ENCODE measurements around the gene PTP4A2. TPM values are rescaled to one million over a fixed set of nuclear protein-coding genes. Genes with fewer than 3 reads are reported as not detected.

Gene PTP4A2
- total and polyA plus RNA-seq, 2 of the 13 experiments (the other 11 are each of a cell fraction or from before 2014, with no cell fraction given) = 173 to 225 TPM

DNA sequence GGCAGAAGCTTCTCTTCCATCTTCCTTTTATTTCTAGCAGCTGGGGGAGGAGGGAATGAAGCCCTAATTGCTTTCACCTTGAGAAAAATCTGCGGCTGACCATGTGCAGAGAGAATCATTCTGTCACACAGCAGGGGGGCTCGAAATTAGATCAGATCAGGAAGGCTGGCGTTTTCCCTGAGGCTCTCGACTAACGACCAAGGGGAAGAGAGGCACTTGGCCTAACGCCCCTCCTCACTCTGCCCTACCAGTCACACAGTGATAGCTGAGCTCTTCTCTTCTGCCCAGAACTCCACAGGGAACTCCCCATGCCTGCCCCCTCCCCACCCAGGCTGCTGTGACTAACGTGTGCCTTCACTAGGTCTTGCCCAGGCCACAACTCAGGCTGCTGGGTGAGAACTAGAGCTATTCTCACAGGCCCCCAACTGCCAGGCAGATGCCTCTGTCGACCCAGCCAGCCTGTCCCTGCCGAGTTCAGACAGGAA is 49.0 kb upstream of the PTP4A2 start (continued):
- TF ChIP-seq, protein P1, sequence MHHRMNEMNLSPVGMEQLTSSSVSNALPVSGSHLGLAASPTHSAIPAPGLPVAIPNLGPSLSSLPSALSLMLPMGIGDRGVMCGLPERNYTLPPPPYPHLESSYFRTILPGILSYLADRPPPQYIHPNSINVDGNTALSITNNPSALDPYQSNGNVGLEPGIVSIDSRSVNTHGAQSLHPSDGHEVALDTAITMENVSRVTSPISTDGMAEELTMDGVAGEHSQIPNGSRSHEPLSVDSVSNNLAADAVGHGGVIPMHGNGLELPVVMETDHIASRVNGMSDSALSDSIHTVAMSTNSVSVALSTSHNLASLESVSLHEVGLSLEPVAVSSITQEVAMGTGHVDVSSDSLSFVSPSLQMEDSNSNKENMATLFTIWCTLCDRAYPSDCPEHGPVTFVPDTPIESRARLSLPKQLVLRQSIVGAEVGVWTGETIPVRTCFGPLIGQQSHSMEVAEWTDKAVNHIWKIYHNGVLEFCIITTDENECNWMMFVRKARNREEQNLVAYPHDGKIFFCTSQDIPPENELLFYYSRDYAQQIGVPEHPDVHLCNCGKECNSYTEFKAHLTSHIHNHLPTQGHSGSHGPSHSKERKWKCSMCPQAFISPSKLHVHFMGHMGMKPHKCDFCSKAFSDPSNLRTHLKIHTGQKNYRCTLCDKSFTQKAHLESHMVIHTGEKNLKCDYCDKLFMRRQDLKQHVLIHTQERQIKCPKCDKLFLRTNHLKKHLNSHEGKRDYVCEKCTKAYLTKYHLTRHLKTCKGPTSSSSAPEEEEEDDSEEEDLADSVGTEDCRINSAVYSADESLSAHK (CRISPR knock-in tag; IDR thresholded peaks at IDR 0.05; ENCODE audit: borderline replicate concordance) = no peak
- TF ChIP-seq ZNF850 (CRISPR knock-in tag; conservative IDR thresholded peaks at IDR 0.05) (no peak), RFX3 (CRISPR knock-in tag; IDR thresholded peaks at IDR 0.05) (no peak)

DNA sequence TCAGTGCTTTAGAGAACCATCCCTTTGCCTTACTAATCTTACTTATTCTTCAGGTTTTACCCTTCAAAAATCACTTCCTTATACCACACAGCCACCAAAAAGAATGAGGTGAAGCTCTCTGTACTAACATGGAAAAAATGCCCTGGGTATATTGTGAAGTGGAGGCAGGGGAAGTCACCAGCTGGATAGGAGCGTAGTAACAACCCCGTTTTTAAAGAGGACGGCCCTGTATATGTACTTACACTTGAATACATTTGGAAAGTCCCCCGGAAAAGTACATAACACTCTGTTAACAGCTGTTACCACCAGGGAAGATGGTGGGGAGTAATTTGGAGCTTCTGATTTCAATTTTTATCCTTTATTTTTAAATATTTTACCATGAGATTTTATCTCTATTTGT is 47.3 kb upstream of the PTP4A2 start:
- no peak overlapping the region for H3K27ac ChIP-seq (ENCODE audit: extremely low read length, insufficient read depth, low read length)
- H3K4me1 ChIP-seq (ENCODE audit: insufficient read depth, low read length) = no peaks in the 10 kb centered on the region
- in situ Hi-C loops (cut with HindIII; ENCODE audit: extremely low pct_ligation_motif_present, low pct_unique_long_range_greater_than_20kb) (no loop called here), intact Hi-C loops (cut with micrococcal nuclease; ENCODE audit: unreplicated experiment) (no loop called here)
- no peaks in the 10 kb centered on the region for H4K20me1 ChIP-seq (ENCODE audit: insufficient read depth, low read length)
- ChIA-PET CTCF (ENCODE audit: low intra/inter-chr PET ratio, low total read pairs) (no interaction called here), POLR2A (no interaction called here)
- DNase-seq (ENCODE audit: low spot score) (no peak), ATAC-seq (no peak), FAIRE-seq (no peak)
- no peak for TF ChIP-seq SIX1 (CRISPR knock-in tag; IDR thresholded peaks at IDR 0.05; ENCODE audit: borderline replicate concordance)
- no peak for TF ChIP-seq EEA1 (CRISPR knock-in tag; IDR thresholded peaks at IDR 0.05; ENCODE audit: borderline replicate concordance)
- TF ChIP-seq ZNF550 (CRISPR knock-in tag; IDR thresholded peaks at IDR 0.05; ENCODE audit: borderline replicate concordance) = no peak
- no peaks in the 10 kb centered on the region for H3K9me3 ChIP-seq (ENCODE audit: low read length)
- WGBS (ENCODE audit: low lambda C conversion rate) = 21% methylated on average over 4 of the region's 4 CpGs
- H3K27me3 ChIP-seq (ENCODE audit: control insufficient read depth in 1 of 2, insufficient read depth in 2 of 2, low read length in 2 of 2) = peaks cover 0 to 3% of the 10 kb centered on the region in 2 experiments; a peak in 1 of 5 replicates
- no peaks in the 10 kb centered on the region for H3K79me2 ChIP-seq (ENCODE audit: insufficient read depth, low read length)
- H2AFZ ChIP-seq (ENCODE audit: low read length) = no peak overlapping the region
- no peak overlapping the region for H3K4me2 ChIP-seq (ENCODE audit: low read depth, low read length)
- no peaks in the 10 kb centered on the region for H3K36me3 ChIP-seq (replicated peaks in 1 of 2; ENCODE audit: control insufficient read depth in 1 of 2, insufficient read depth in 2 of 2, low read length in 2 of 2)
- no TSS peak for BruUV-seq (replicated peaks)
- H3K9ac ChIP-seq (ENCODE audit: insufficient read depth, low read depth, low read length) = no peak overlapping the region
- H3K4me3 ChIP-seq (replicated peaks in 1 of 3; ENCODE audit: insufficient read depth in 1 of 3, low read depth in 2 of 3, low read length in 3 of 3) = no peak overlapping the region

Data from HepG2 (cell line).